HFFc6 (cell line): ENCODE results near the gene HUS1. TPM values are rescaled to one million over a fixed set of nuclear protein-coding genes. Genes with fewer than 3 reads are reported as not detected.
"Not testable (repeated sequence)": the region's sequence is repeated elsewhere in the genome, so short reads cannot be mapped to it uniquely, and the experiment has no call there.

Source experiments
- DNase-seq: peaks from one replicate; pipeline ENCODE4 v3.0.0-alpha.2; 2018
- H3K27ac Mint-ChIP-seq: 2 replicates; pipeline ENCODE4 v1.8.0; 2020; ENCODE audit warnings: mild to moderate bottlenecking, mixed read lengths
- H3K27me3 Mint-ChIP-seq: 2 replicates; pipeline ENCODE4 v1.8.0; 2021; ENCODE audit warnings: mild to moderate bottlenecking, moderate library complexity, mixed read lengths; ENCODE audit not compliant: insufficient read depth
- H3K36me3 Mint-ChIP-seq: 2 replicates; pipeline ENCODE4 v1.8.0; 2021; ENCODE audit warnings: low read depth, mixed read lengths
- H3K4me1 Mint-ChIP-seq: 2 replicates; pipeline ENCODE4 v1.8.0; 2020; ENCODE audit warnings: low read depth, mixed read lengths
- H3K4me3 Mint-ChIP-seq: 2 replicates; pipeline ENCODE4 v1.8.0; 2020; ENCODE audit warnings: mild to moderate bottlenecking, moderate library complexity, mixed read lengths
- H3K9me3 Mint-ChIP-seq: 2 replicates; pipeline ENCODE4 v1.8.0; 2020; ENCODE audit warnings: mild to moderate bottlenecking, mixed read lengths
- total RNA-seq, 6 experiments: library from RNA; stranded (reverse); fragmentation: NEBNext Ultra II Directional; extraction: Animal tissue kit (Norgen Biotek cat#: 25700); gene quantifications; 2 replicates in 1 of 6; 3 replicates in 5 of 6; pipeline ENCODE4 v1.2.3, GENCODE V29; 2021
- TF ChIP-seq, protein P1 (sequence below): fragments of 200-600 bp; sonication (generic); IDR thresholded peaks from 2 replicates; pipeline ENCODE4 v1.5.0; 2021; ENCODE audit warnings: antibody characterized with exemption, mild to moderate bottlenecking

Gene HUS1
- total RNA-seq, 6 experiments from 2014 or later = 27.8 to 39.2 (median 34.6) TPM

DNA sequence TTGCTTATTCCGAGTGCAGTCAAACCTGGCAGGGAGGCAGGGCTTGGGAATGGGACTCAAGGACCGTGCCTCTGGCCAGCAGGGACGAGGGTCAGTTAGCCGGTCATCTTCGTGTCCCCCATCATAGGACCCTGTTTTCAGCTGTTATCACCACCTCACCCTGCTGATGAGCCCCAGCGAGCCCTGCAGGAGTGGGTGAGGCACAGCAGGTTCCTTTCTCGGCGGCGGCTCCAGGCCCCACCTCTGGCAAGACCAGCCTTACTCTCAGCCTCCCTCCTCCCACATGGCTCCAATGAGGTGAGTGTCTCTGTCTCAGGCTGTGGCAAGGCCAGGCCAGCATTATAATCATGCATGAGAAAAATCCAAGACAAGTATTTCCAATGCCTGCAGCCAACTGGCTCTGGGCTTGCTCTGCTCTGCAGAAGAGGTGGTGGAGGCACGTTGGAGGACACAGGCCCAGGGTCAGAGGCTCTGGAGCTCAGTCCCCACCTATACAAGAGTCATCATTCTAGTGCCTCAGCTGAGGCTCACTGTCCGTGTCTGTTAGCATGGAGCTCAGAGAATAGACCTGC, 46.9 kb downstream of the HUS1 start:
- Mint-ChIP-seq H3K4me3 (no peak overlapping the region), H3K9me3 (no peaks in the 10 kb centered on the region), H3K27ac (no peak overlapping the region), H3K27me3 (peaks cover under 1% of the 10 kb centered on the region; the same call in 1 of the 2 replicates), H3K36me3 (no peaks in the 10 kb centered on the region), H3K4me1 (peaks cover 7% of the 10 kb centered on the region; the same call in 1 of the 2 replicates)
- no peak for DNase-seq
- TF ChIP-seq, protein P1, sequence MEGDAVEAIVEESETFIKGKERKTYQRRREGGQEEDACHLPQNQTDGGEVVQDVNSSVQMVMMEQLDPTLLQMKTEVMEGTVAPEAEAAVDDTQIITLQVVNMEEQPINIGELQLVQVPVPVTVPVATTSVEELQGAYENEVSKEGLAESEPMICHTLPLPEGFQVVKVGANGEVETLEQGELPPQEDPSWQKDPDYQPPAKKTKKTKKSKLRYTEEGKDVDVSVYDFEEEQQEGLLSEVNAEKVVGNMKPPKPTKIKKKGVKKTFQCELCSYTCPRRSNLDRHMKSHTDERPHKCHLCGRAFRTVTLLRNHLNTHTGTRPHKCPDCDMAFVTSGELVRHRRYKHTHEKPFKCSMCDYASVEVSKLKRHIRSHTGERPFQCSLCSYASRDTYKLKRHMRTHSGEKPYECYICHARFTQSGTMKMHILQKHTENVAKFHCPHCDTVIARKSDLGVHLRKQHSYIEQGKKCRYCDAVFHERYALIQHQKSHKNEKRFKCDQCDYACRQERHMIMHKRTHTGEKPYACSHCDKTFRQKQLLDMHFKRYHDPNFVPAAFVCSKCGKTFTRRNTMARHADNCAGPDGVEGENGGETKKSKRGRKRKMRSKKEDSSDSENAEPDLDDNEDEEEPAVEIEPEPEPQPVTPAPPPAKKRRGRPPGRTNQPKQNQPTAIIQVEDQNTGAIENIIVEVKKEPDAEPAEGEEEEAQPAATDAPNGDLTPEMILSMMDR = no peak

DNA sequence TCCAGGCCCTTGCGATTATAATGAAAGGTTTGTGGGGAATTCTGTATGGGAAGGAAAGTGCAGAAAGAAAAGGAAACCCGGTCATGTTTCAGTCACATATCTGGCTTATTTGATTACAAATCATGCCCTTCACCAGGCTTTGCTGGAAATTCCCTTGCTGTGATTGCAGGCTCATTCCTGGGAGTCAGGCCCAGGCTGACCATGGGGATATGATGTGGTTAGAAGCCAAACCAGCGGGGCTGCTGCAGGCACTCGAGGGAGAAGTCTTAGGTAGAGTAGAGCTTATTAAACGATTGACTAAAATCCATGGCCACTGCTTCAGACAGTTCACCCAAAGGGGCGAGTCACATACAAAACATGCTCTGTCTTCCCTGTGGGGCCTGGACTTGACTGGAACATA, 47.4 kb downstream of the HUS1 start:
- no peak for DNase-seq
- no peaks in the 10 kb centered on the region for H3K27me3 Mint-ChIP-seq
- peaks cover 7% of the 10 kb centered on the region; the same call in 1 of the 2 replicates for H3K4me1 Mint-ChIP-seq
- H3K27ac Mint-ChIP-seq = no peak overlapping the region
- no peaks in the 10 kb centered on the region for H3K36me3 Mint-ChIP-seq
- no peaks in the 10 kb centered on the region for H3K9me3 Mint-ChIP-seq
- TF ChIP-seq, protein P1 = no peak
- H3K4me3 Mint-ChIP-seq = no peak overlapping the region

- Mint-ChIP-seq H3K9me3 (no peaks in the 10 kb centered on the region), H3K4me3 (no peak overlapping the region), H3K27ac (no peak overlapping the region), H3K36me3 (no peaks in the 10 kb centered on the region), H3K27me3 (no peaks in the 10 kb centered on the region), H3K4me1 (peaks cover 7% of the 10 kb centered on the region; the same call in 1 of the 2 replicates)
- no peak for DNase-seq
- TF ChIP-seq, protein P1 = no peak
These were observed 48.1 kb downstream of the HUS1 start for GRCh38 chr7:47931005-47932004.

DNA sequence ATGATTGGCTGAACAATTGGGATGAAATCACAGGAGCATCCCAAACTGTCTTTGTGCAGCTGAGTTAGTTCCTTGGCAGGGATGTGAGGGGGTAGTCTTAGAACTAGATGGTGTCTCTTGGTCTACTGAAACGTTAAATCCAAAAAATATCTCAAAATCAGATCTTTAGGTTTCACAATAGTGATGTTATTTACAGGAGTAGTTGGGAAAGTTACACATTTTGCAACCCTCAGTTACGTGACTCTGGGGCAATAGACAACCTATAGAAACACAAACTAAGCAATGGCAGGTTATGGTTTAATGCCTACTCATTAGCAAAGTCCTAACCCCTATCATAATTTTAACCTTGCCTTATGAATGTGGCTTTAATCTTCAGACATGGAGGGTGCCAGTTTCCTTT, 55.1 kb downstream of the HUS1 start:
- no peak for DNase-seq
- H3K27ac Mint-ChIP-seq = no peak overlapping the region
- TF ChIP-seq, protein P1 = no peak
- H3K9me3 Mint-ChIP-seq = no peaks in the 10 kb centered on the region
- H3K4me1 Mint-ChIP-seq = no peaks in the 10 kb centered on the region
- no peaks in the 10 kb centered on the region; the same call in 1 of the 2 replicates for H3K27me3 Mint-ChIP-seq
- H3K36me3 Mint-ChIP-seq = peaks cover 10% of the 10 kb centered on the region
- no peak overlapping the region for H3K4me3 Mint-ChIP-seq

GRCh38 chr7:47923081-47923875, 56.1 kb downstream of the HUS1 start:
- H3K36me3 Mint-ChIP-seq = not testable (repeated sequence)

DNA sequence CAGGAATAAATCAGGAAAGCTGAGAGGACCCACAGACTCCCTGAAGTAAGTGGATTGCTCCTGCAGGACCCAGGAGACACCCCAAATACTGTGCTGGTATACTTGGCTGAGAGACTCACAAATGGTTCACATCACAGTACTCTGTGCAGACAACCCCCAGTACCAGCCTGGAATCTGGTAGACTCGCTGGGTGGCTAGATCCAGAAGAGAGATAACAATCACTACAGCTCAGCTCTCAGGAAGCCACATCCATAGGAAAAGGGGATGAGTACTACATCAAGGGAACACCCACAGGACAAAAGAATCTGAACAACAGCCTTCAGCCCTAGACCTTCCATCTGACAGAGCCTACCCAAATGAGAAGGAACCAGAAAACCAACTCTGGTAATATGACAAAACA, 62.9 kb downstream of the HUS1 start:
- Mint-ChIP-seq H3K27ac (peak overlapping the region; percentile 30; the same call in 1 of the 2 replicates), H3K4me1 (peaks cover 34% of the 10 kb centered on the region)
- peak; percentile 68 for DNase-seq
- H3K9me3 Mint-ChIP-seq, H3K4me3 Mint-ChIP-seq, H3K36me3 Mint-ChIP-seq, H3K27me3 Mint-ChIP-seq: not testable (repeated sequence)

More at GRCh38 chr7:47923081-47923875, 56.1 kb downstream of the HUS1 start:
- H3K4me3 Mint-ChIP-seq, H3K27me3 Mint-ChIP-seq, DNase-seq, H3K9me3 Mint-ChIP-seq, H3K27ac Mint-ChIP-seq, H3K4me1 Mint-ChIP-seq: not testable (repeated sequence)
